Stomach (tissue), 9 donors: ENCODE results near the gene TLCD1. TPM values are rescaled to one million over a fixed set of nuclear protein-coding genes. Genes with fewer than 3 reads are reported as not detected.
A peak's percentile ranks its signal among the peaks of the same experiment; 100 is the strongest.

ENCODE experiments used
- DNase-seq, 2 donors: peaks; one replicate each; pipeline versions ENCODE4 v3.0.0 to v3.0.0-alpha.2; 2013 to 2019
- H3K27ac ChIP-seq, 5 donors: fragments of 200-600 bp in 4 of 5; sonication (generic) in 4 of 5; one replicate each; pipeline ENCODE4 v1.5.1; 2013 to 2019; ENCODE audit warnings: mild to moderate bottlenecking in 1 of 5, moderate library complexity in 1 of 5
- H3K27me3 ChIP-seq, 3 donors: fragments of 200-600 bp; sonication (generic); one replicate each; pipeline ENCODE4 v1.5.1; 2017 to 2019; ENCODE audit warnings: mixed run types in 1 of 3
- H3K36me3 ChIP-seq, 4 donors: fragments of 200-600 bp; sonication (generic); 1 replicate in 3 of 4; 2 replicates in 1 of 4; pipeline ENCODE4 v1.5.1; 2016 to 2019
- H3K4me1 ChIP-seq, 4 donors: fragments of 200-600 bp; sonication (generic); one replicate each; pipeline ENCODE4 v1.5.1; 2016 to 2019
- H3K4me3 ChIP-seq, 4 donors: fragments of 200-600 bp; sonication (generic) in 3 of 4; one replicate each; pipeline ENCODE4 v1.5.1; 2016 to 2019; ENCODE audit warnings: mild to moderate bottlenecking in 1 of 4
- H3K9me3 ChIP-seq, 4 donors: fragments of 200-600 bp; sonication (generic); one replicate each; pipeline ENCODE4 v1.5.1; 2016 to 2019
- CTCF ChIP-seq, 7 experiments: fragments of 450-650 bp in 4 of 7; fragments of 200-600 bp in 3 of 7; sonication (generic) in 3 of 7; IDR thresholded peaks; one replicate each; pipeline ENCODE4 v1.5.1; 2016 to 2019; ENCODE audit warnings: antibody characterized with exemption in 7 of 7, control low read depth in 2 of 7, mild to moderate bottlenecking in 1 of 7
- EP300 ChIP-seq: sonication (generic); formaldehyde crosslinking; IDR thresholded peaks from one replicate; pipeline ENCODE4 v1.6.1; 2017; ENCODE audit warnings: antibody characterized with exemption
- POLR2A ChIP-seq, 4 donors: fragments of 450-650 bp; IDR thresholded peaks; one replicate each; pipeline ENCODE4 v1.6.1; 2016; ENCODE audit warnings: antibody characterized with exemption in 4 of 4, control low read depth in 2 of 4, mild to moderate bottlenecking in 1 of 4, moderate library complexity in 1 of 4
- POLR2AphosphoS5 ChIP-seq, 3 donors: sonication (generic); formaldehyde crosslinking; IDR thresholded peaks; one replicate each; pipeline ENCODE4 v1.6.1; 2016; ENCODE audit warnings: antibody characterized with exemption in 3 of 3
- WGBS, 5 donors: extraction: QIAGEN DNeasy Blood & Tissue Kit in 3 of 5; methylation state at CpG; one replicate each; pipeline versions ENCODE4 v1.1.5 to v1.1.7; 2013 to 2018; 5-methylcytosine and 5-hydroxymethylcytosine counted together
- intact Hi-C: fragments of 100-400 bp; cut with DNase I; formaldehyde crosslinking; loops from one replicate; pipeline ENCODE4 v1.15.1; 2023; ENCODE audit warnings: low total_unique reads
- polyA plus RNA-seq, 3 donors: library from polyadenylated mRNA; stranded (reverse); fragments of 200-250 nt; gene quantifications; one replicate each; pipeline ENCODE4 v1.2.3, GENCODE V29; 2013
- small RNA-seq, 4 donors: library from RNA; depleted of rRNA; stranded (forward); fragments of <200 nt; gene quantifications; one replicate each; pipeline ENCODE3, GENCODE V24; 2016
- total RNA-seq, 5 donors: library from RNA; depleted of rRNA; stranded (reverse); fragments of >200 nt; gene quantifications; one replicate each; pipeline versions ENCODE4 v1.1.0 to v1.2.3, GENCODE V29; 2014 to 2016
- donor health status: healthy with polysubstance abuse.
- donor health status: Bipolar disorder and iron deficiency.
- donor health status: healthy.

The TLCD1 gene
- total and polyA plus RNA-seq, 8 donors = 2.6 to 21.0 (median 10.0) TPM; not detected in 2

GRCh38 chr17:28682655-28683054 is 43.4 kb downstream of the TLCD1 start:
- no peaks in the 10 kb centered on the region for H3K9me3 ChIP-seq
- intact Hi-C loops = no loop called here
- H3K4me1 ChIP-seq = no peaks in the 10 kb centered on the region
- no peak overlapping the region for H3K27ac ChIP-seq
- no peaks in the 10 kb centered on the region for H3K27me3 ChIP-seq
- WGBS, 5 donors = 73 to 91% (median 77%) methylated on average over 11 of the region's 11 CpGs
- DNase-seq = no peak
- H3K4me3 ChIP-seq = no peak overlapping the region
- H3K36me3 ChIP-seq = peaks cover 93 to 100% (median 100%) of the 10 kb centered on the region in 4 donors
- TF ChIP-seq CTCF (IDR thresholded peaks at IDR 0.05) = no peak
- TF ChIP-seq POLR2AphosphoS5 (IDR thresholded peaks at IDR 0.05) = no peak
- TF ChIP-seq EP300 = no peak
- no peak for TF ChIP-seq POLR2A (IDR thresholded peaks at IDR 0.05)

GRCh38 chr17:28675980-28676379 is 50.1 kb downstream of the TLCD1 start:
- no peaks in the 10 kb centered on the region for H3K27me3 ChIP-seq
- peaks cover 93 to 100% (median 100%) of the 10 kb centered on the region in 4 donors for H3K36me3 ChIP-seq
- peak in 1 of 7 experiments; percentile 24 for TF ChIP-seq CTCF (IDR thresholded peaks at IDR 0.05)
- no peak for TF ChIP-seq EP300
- no peak for TF ChIP-seq POLR2AphosphoS5 (IDR thresholded peaks at IDR 0.05)
- no peaks in the 10 kb centered on the region for H3K9me3 ChIP-seq
- no peak overlapping the region for H3K27ac ChIP-seq
- 72 to 81% (median 78%) methylated on average over 7 of the region's 7 CpGs for WGBS, 5 donors
- intact Hi-C loops = no loop called here
- H3K4me1 ChIP-seq = no peaks in the 10 kb centered on the region
- peak in 1 of 2 donors; percentile 50 for DNase-seq
- no peak overlapping the region for H3K4me3 ChIP-seq

- DNase-seq = no peak
- no peak overlapping the region for H3K27ac ChIP-seq
- no peaks in the 10 kb centered on the region for H3K4me1 ChIP-seq
- no peak overlapping the region for H3K4me3 ChIP-seq
- TF ChIP-seq EP300 (no peak), POLR2AphosphoS5 (IDR thresholded peaks at IDR 0.05) (no peak), CTCF (IDR thresholded peaks at IDR 0.05) (no peak), POLR2A (IDR thresholded peaks at IDR 0.05) (no peak)
- no peaks in the 10 kb centered on the region for H3K9me3 ChIP-seq
- intact Hi-C loops = no loop called here
- 44 to 71% (median 48%) methylated on average over 3 of the region's 3 CpGs for WGBS, 5 donors
- no peaks in the 10 kb centered on the region for H3K27me3 ChIP-seq
- peaks cover 92 to 100% (median 100%) of the 10 kb centered on the region in 4 donors for H3K36me3 ChIP-seq
Observed at GRCh38 chr17:28675490-28675889, 50.5 kb downstream of the TLCD1 start.

Small RNA genes lying within 50 kb of the gene (small RNA-seq; reads per million reads assigned to genes)
- gene SNORD42A (0 reads per million in 4 donors), gene SNORD42B (0 to 0.30 (median 0) reads per million in 4 donors), gene SNORD4A (0 reads per million in 4 donors), gene SNORD4B (0 reads per million in 4 donors)

Other genes starting within 250 kb of the TLCD1 start
- 1 to 10 TPM in 1 of 5 donors, under 1 TPM in 1, not detected in 3; 0.43 to 9.3 TPM for gene FOXN1, start 219.9 kb downstream of the TLCD1 start, total RNA-seq
- 1 to 10 TPM in 1 of 3 donors, not detected in 2; 2.4 TPM for gene FOXN1, start 219.9 kb downstream of the TLCD1 start, polyA plus RNA-seq
- 10 to 100 TPM; 13.6 to 30.9 (median 17.0) TPM for gene UNC119, start 173.6 kb downstream of the TLCD1 start, total RNA-seq
- 10 to 100 TPM; 16.5 to 27.1 (median 19.9) TPM for gene UNC119, start 173.6 kb downstream of the TLCD1 start, polyA plus RNA-seq
- 100 to 1,000 TPM in 1 of 5 donors, 10 to 100 TPM in 4; 14.7 to 105 (median 33.3) TPM for gene PIGS, start 154.7 kb downstream of the TLCD1 start, total RNA-seq
- 10 to 100 TPM; 19.2 to 25.7 (median 19.8) TPM for gene PIGS, start 154.7 kb downstream of the TLCD1 start, polyA plus RNA-seq
- 10 to 100 TPM in 2 of 5 donors, 1 to 10 TPM in 2, under 1 TPM in 1; 0.89 to 21.1 (median 9.1) TPM for gene ALDOC, start 149.3 kb downstream of the TLCD1 start, total RNA-seq
- 10 to 100 TPM in 2 of 3 donors, 1 to 10 TPM in 1; 8.7 to 54.8 (median 17.1) TPM for gene ALDOC, start 149.3 kb downstream of the TLCD1 start, polyA plus RNA-seq
- 10 to 100 TPM in 2 of 5 donors, 1 to 10 TPM in 3; 1.2 to 48.7 (median 9.9) TPM for gene SPAG5, start 127.2 kb downstream of the TLCD1 start, total RNA-seq
- 10 to 100 TPM in 1 of 3 donors, 1 to 10 TPM in 2; 4.4 to 16.4 (median 6.6) TPM for gene SPAG5, start 127.2 kb downstream of the TLCD1 start, polyA plus RNA-seq
- gene RSKR, start 112.0 kb downstream of the TLCD1 start, total RNA-seq = 10 to 100 TPM in 3 of 5 donors, 1 to 10 TPM in 2; 9.3 to 36.2 (median 11.6) TPM
- gene RSKR, start 112.0 kb downstream of the TLCD1 start, polyA plus RNA-seq = 1 to 10 TPM in 2 of 3 donors, under 1 TPM in 1; 0.31 to 2.3 (median 1.2) TPM
- 100 to 1,000 TPM in 4 of 5 donors, 10 to 100 TPM in 1; 62.4 to 221 (median 194) TPM for gene BLTP2, start 81.1 kb downstream of the TLCD1 start, total RNA-seq
- gene BLTP2, start 81.1 kb downstream of the TLCD1 start, polyA plus RNA-seq = 10 to 100 TPM in 2 of 3 donors, 1 to 10 TPM in 1; 9.9 to 13.3 (median 12.2) TPM
- 10 to 100 TPM; 43.7 to 88.1 (median 49.0) TPM for gene SDF2, start 64.3 kb downstream of the TLCD1 start, total RNA-seq
- gene SDF2, start 64.3 kb downstream of the TLCD1 start, polyA plus RNA-seq = 10 to 100 TPM; 38.7 to 45.1 (median 40.8) TPM
- gene SUPT6H, start 64.0 kb downstream of the TLCD1 start, total RNA-seq = 100 to 1,000 TPM in 1 of 5 donors, 10 to 100 TPM in 4; 46.0 to 135 (median 89.2) TPM
- 10 to 100 TPM; 16.9 to 19.1 (median 17.7) TPM for gene SUPT6H, start 64.0 kb downstream of the TLCD1 start, polyA plus RNA-seq
- gene PROCA1, start 14.3 kb downstream of the TLCD1 start, total RNA-seq = 1 to 10 TPM in 1 of 5 donors, under 1 TPM in 2, not detected in 2; 0.14 to 5.3 (median 0.92) TPM
- gene PROCA1, start 14.3 kb downstream of the TLCD1 start, polyA plus RNA-seq = 1 to 10 TPM; 2.3 to 5.8 (median 2.6) TPM
- 100 to 1,000 TPM in 1 of 5 donors, 10 to 100 TPM in 4; 35.6 to 101 (median 95.5) TPM for gene RAB34, start 8.4 kb downstream of the TLCD1 start, total RNA-seq
- 10 to 100 TPM; 53.1 to 80.1 (median 70.6) TPM for gene RAB34, start 8.4 kb downstream of the TLCD1 start, polyA plus RNA-seq
- 1,000 to 10,000 TPM in 1 of 5 donors, 100 to 1,000 TPM in 4; 221 to 1,205 (median 504) TPM for gene RPL23A, start 6.2 kb downstream of the TLCD1 start, total RNA-seq
- gene RPL23A, start 6.2 kb downstream of the TLCD1 start, polyA plus RNA-seq = 1,000 to 10,000 TPM; 1,260 to 1,750 (median 1,417) TPM
- 10 to 100 TPM in 1 of 5 donors, 1 to 10 TPM in 3, not detected in 1; 2.8 to 17.8 (median 7.5) TPM for gene NEK8, start 2.6 kb upstream of the TLCD1 start, total RNA-seq
- 1 to 10 TPM; 2.8 to 3.4 (median 3.1) TPM for gene NEK8, start 2.6 kb upstream of the TLCD1 start, polyA plus RNA-seq
- gene TRAF4, start 17.8 kb upstream of the TLCD1 start, total RNA-seq = 100 to 1,000 TPM in 3 of 5 donors, 10 to 100 TPM in 2; 29.0 to 383 (median 151) TPM
- gene TRAF4, start 17.8 kb upstream of the TLCD1 start, polyA plus RNA-seq = 10 to 100 TPM; 33.3 to 38.2 (median 34.4) TPM
- gene FAM222B, start 116.6 kb upstream of the TLCD1 start, total RNA-seq = 10 to 100 TPM in 3 of 5 donors, 1 to 10 TPM in 2; 5.5 to 29.6 (median 14.0) TPM
- 1 to 10 TPM; 4.4 to 8.3 (median 6.6) TPM for gene FAM222B, start 116.6 kb upstream of the TLCD1 start, polyA plus RNA-seq
- 10 to 100 TPM; 23.1 to 97.0 (median 60.0) TPM for gene ERAL1, start 128.8 kb upstream of the TLCD1 start, total RNA-seq
- gene ERAL1, start 128.8 kb upstream of the TLCD1 start, polyA plus RNA-seq = 10 to 100 TPM; 36.7 to 50.3 (median 42.6) TPM
- 10 to 100 TPM; 19.5 to 80.5 (median 42.4) TPM for gene FLOT2, start 171.5 kb upstream of the TLCD1 start, total RNA-seq
- 10 to 100 TPM; 32.1 to 43.2 (median 37.0) TPM for gene FLOT2, start 171.5 kb upstream of the TLCD1 start, polyA plus RNA-seq
- gene DHRS13, start 176.8 kb upstream of the TLCD1 start, total RNA-seq = 10 to 100 TPM in 2 of 5 donors, 1 to 10 TPM in 2, not detected in 1; 6.4 to 33.5 (median 9.3) TPM
- gene DHRS13, start 176.8 kb upstream of the TLCD1 start, polyA plus RNA-seq = 10 to 100 TPM in 1 of 3 donors, 1 to 10 TPM in 2; 4.4 to 13.4 (median 6.0) TPM
- gene PHF12, start 225.3 kb upstream of the TLCD1 start, total RNA-seq = 100 to 1,000 TPM in 1 of 5 donors, 10 to 100 TPM in 4; 23.2 to 206 (median 48.5) TPM
- 1 to 10 TPM; 8.3 to 9.8 (median 8.6) TPM for gene PHF12, start 225.3 kb upstream of the TLCD1 start, polyA plus RNA-seq